ENCODE data around the gene MRPS22.

MRPS22 gene

DNA sequence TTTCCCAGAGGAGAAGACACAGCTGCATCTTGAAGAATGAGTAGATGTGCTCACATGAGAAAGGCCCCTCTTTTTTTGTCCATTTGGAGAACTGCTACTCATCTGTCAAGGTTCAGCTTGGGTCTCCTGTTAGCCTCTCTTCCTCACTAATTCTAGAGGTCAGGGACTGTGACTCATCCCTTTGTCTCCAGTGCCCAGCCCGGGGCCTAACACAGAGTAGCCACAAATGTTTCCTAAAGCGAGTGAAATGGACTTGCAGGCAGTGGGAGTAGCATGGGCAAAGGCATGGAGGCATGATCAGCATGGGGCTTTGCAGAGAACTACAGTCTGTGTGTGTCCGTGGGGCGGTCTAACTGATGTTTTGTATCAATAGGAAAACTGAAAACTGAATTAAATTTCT, 33.9 kb upstream of the MRPS22 start:
- ATAC-seq (ENCODE audit: insufficient read depth, low read depth) (no peak), DNase-seq (no peak)
- no peaks in the 10 kb centered on the region for H4K20me1 ChIP-seq (ENCODE audit: insufficient read depth, low read length)
- H3K4me2 ChIP-seq (ENCODE audit: insufficient read depth, low read length): no peak overlapping the region
- TF ChIP-seq, protein P1, sequence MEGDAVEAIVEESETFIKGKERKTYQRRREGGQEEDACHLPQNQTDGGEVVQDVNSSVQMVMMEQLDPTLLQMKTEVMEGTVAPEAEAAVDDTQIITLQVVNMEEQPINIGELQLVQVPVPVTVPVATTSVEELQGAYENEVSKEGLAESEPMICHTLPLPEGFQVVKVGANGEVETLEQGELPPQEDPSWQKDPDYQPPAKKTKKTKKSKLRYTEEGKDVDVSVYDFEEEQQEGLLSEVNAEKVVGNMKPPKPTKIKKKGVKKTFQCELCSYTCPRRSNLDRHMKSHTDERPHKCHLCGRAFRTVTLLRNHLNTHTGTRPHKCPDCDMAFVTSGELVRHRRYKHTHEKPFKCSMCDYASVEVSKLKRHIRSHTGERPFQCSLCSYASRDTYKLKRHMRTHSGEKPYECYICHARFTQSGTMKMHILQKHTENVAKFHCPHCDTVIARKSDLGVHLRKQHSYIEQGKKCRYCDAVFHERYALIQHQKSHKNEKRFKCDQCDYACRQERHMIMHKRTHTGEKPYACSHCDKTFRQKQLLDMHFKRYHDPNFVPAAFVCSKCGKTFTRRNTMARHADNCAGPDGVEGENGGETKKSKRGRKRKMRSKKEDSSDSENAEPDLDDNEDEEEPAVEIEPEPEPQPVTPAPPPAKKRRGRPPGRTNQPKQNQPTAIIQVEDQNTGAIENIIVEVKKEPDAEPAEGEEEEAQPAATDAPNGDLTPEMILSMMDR (IDR thresholded peaks at IDR 0.05; ENCODE audit: borderline replicate concordance, extremely low read depth, low read length, poor library complexity, severe bottlenecking): no peak
- no peak for TF ChIP-seq EZH2 (IDR thresholded peaks at IDR 0.05; ENCODE audit: borderline replicate concordance, low read depth, low read length, severe bottlenecking)
- H3K4me1 ChIP-seq (ENCODE audit: insufficient read depth, low read length): no peaks in the 10 kb centered on the region
- H3K27ac ChIP-seq (ENCODE audit: low read length): no peak overlapping the region
- H3K36me3 ChIP-seq (ENCODE audit: insufficient read depth, low read length): no peaks in the 10 kb centered on the region
- H2AFZ ChIP-seq (ENCODE audit: low read depth, low read length): no peak overlapping the region
- H3K27me3 ChIP-seq (ENCODE audit: insufficient read depth, low read length, poor library complexity): peaks cover 3% of the 10 kb centered on the region
- H3K79me2 ChIP-seq (ENCODE audit: insufficient read depth, low read length): no peaks in the 10 kb centered on the region
- H3K9me3 ChIP-seq (ENCODE audit: insufficient read depth, low read length, severe bottlenecking): no peaks in the 10 kb centered on the region
- no peak overlapping the region for H3K9ac ChIP-seq (ENCODE audit: low read depth, low read length)
- no peak overlapping the region for H3K4me3 ChIP-seq (ENCODE audit: low read depth in 1 of 2, low read length in 2 of 2)

DNA sequence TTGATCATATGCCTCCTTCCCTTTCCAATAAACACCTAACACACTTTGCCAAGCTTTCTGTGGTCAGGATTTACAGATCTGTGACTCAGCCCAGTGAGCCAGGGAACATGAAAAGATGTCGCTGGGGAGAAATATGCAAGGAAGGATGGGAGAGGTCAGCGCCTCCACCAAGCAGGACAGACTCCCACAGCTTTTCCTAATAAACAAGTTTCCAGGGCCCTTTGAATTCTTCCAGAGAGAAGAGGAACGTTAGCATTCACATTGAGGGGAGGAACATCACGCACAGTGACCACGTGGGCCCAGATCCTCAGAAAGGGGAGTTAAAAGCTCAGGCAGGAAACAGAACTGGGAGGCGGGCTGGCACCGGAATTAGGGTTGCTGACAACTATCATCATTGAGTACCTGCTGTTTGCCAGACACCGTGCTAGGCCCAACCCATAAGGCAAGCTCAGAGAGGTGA, 33.3 kb upstream of the MRPS22 start:
- Histone ChIP-seq H2AFZ (ENCODE audit: low read depth, low read length) (no peak overlapping the region), H3K79me2 (ENCODE audit: insufficient read depth, low read length) (no peaks in the 10 kb centered on the region), H3K9ac (ENCODE audit: low read depth, low read length) (no peak overlapping the region), H3K4me1 (ENCODE audit: insufficient read depth, low read length) (no peaks in the 10 kb centered on the region), H3K36me3 (ENCODE audit: insufficient read depth, low read length) (no peaks in the 10 kb centered on the region), H3K4me2 (ENCODE audit: insufficient read depth, low read length) (no peak overlapping the region), H3K4me3 (ENCODE audit: low read depth in 1 of 2, low read length in 2 of 2) (no peak overlapping the region), H3K9me3 (ENCODE audit: insufficient read depth, low read length, severe bottlenecking) (no peaks in the 10 kb centered on the region), H3K27ac (ENCODE audit: low read length) (no peak overlapping the region), H3K27me3 (ENCODE audit: insufficient read depth, low read length, poor library complexity) (peaks cover 3% of the 10 kb centered on the region), H4K20me1 (ENCODE audit: insufficient read depth, low read length) (no peaks in the 10 kb centered on the region)
- TF ChIP-seq, protein P1 (IDR thresholded peaks at IDR 0.05; ENCODE audit: borderline replicate concordance, extremely low read depth, low read length, poor library complexity, severe bottlenecking): no peak
- TF ChIP-seq EZH2 (IDR thresholded peaks at IDR 0.05; ENCODE audit: borderline replicate concordance, low read depth, low read length, severe bottlenecking): no peak
- ATAC-seq (ENCODE audit: insufficient read depth, low read depth) (no peak), DNase-seq (no peak)

DNA sequence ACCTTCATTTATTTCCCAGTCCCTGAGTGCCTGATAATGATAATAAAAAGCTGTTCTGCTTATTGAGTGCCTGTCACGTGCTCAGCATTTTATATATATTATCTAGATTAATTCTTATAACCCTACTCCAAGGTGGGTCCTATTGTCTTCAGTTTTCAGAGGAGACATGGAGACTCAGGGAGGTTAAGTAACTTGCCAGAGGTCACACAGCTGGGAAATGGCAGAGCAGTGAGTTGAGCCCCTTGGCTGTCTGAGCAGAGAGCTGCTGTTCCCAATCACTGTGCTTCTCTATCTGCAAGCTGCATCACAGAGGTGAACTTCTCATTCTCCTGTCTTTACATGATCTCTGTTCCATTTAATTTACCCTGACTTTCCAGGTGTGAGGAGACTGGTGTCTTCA, 32.3 kb upstream of the MRPS22 start:
- Histone ChIP-seq H3K4me2 (ENCODE audit: insufficient read depth, low read length) (no peak overlapping the region), H3K4me1 (ENCODE audit: insufficient read depth, low read length) (no peaks in the 10 kb centered on the region), H3K36me3 (ENCODE audit: insufficient read depth, low read length) (no peaks in the 10 kb centered on the region), H3K27me3 (ENCODE audit: insufficient read depth, low read length, poor library complexity) (peaks cover 3% of the 10 kb centered on the region), H3K9me3 (ENCODE audit: insufficient read depth, low read length, severe bottlenecking) (no peaks in the 10 kb centered on the region), H3K79me2 (ENCODE audit: insufficient read depth, low read length) (no peaks in the 10 kb centered on the region), H3K9ac (ENCODE audit: low read depth, low read length) (no peak overlapping the region), H2AFZ (ENCODE audit: low read depth, low read length) (no peak overlapping the region), H4K20me1 (ENCODE audit: insufficient read depth, low read length) (no peaks in the 10 kb centered on the region), H3K4me3 (ENCODE audit: low read depth in 1 of 2, low read length in 2 of 2) (no peak overlapping the region), H3K27ac (ENCODE audit: low read length) (no peak overlapping the region)
- DNase-seq (no peak), ATAC-seq (ENCODE audit: insufficient read depth, low read depth) (no peak)
- TF ChIP-seq, protein P1 (IDR thresholded peaks at IDR 0.05; ENCODE audit: borderline replicate concordance, extremely low read depth, low read length, poor library complexity, severe bottlenecking): no peak
- TF ChIP-seq EZH2 (IDR thresholded peaks at IDR 0.05; ENCODE audit: borderline replicate concordance, low read depth, low read length, severe bottlenecking): no peak

DNA sequence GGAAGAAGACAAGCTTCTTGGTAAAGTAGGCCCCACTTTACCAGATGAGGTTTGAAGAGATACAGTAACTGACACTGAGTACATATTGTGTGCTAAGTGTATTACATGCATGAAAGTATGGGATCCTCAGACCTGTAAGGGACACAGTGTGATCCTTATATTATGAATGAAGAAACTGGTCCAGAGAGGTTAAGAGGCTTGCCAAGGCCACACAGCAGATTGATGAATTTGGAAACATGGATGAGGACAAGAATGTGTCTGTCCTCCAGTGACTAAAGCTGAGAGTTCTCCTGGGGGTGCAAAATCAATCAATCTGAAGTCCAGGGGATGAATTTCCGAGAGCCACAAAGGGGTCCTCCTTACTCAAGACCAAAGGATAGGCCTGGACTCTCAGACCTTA, 31.4 kb upstream of the MRPS22 start:
- H3K9ac ChIP-seq (ENCODE audit: low read depth, low read length): no peak overlapping the region
- H3K27me3 ChIP-seq (ENCODE audit: insufficient read depth, low read length, poor library complexity): peaks cover 3% of the 10 kb centered on the region
- TF ChIP-seq EZH2 (IDR thresholded peaks at IDR 0.05; ENCODE audit: borderline replicate concordance, low read depth, low read length, severe bottlenecking): no peak
- TF ChIP-seq, protein P1 (IDR thresholded peaks at IDR 0.05; ENCODE audit: borderline replicate concordance, extremely low read depth, low read length, poor library complexity, severe bottlenecking): no peak
- no peak for ATAC-seq (ENCODE audit: insufficient read depth, low read depth)
- H3K4me3 ChIP-seq (ENCODE audit: low read depth in 1 of 2, low read length in 2 of 2): no peak overlapping the region
- no peak overlapping the region for H3K27ac ChIP-seq (ENCODE audit: low read length)
- H3K79me2 ChIP-seq (ENCODE audit: insufficient read depth, low read length): no peaks in the 10 kb centered on the region
- no peaks in the 10 kb centered on the region for H4K20me1 ChIP-seq (ENCODE audit: insufficient read depth, low read length)
- H3K4me1 ChIP-seq (ENCODE audit: insufficient read depth, low read length): no peaks in the 10 kb centered on the region
- no peak overlapping the region for H3K4me2 ChIP-seq (ENCODE audit: insufficient read depth, low read length)
- no peak for DNase-seq
- no peaks in the 10 kb centered on the region for H3K36me3 ChIP-seq (ENCODE audit: insufficient read depth, low read length)
- H3K9me3 ChIP-seq (ENCODE audit: insufficient read depth, low read length, severe bottlenecking): no peaks in the 10 kb centered on the region
- H2AFZ ChIP-seq (ENCODE audit: low read depth, low read length): no peak overlapping the region

Measured in DND-41 (cell line).